VCaP (cell line): ENCODE measurements around the gene NT5C2.

Experiments used
- H3K27ac ChIP-seq: fragments of 450-650 bp; 2 replicates; pipeline ENCODE4 v1.5.1; 2017
- TF ChIP-seq, protein P1 (sequence below): fragments of 450-650 bp; conservative IDR thresholded peaks from 2 replicates; pipeline ENCODE4 v1.5.1; 2017; ENCODE audit warnings: mild to moderate bottlenecking, moderate library complexity

NT5C2 gene

GRCh38 chr10:103117247-103117646 lies 75.8 kb downstream of the NT5C2 start:
- H3K27ac ChIP-seq = no peak overlapping the region
- TF ChIP-seq, protein P1, sequence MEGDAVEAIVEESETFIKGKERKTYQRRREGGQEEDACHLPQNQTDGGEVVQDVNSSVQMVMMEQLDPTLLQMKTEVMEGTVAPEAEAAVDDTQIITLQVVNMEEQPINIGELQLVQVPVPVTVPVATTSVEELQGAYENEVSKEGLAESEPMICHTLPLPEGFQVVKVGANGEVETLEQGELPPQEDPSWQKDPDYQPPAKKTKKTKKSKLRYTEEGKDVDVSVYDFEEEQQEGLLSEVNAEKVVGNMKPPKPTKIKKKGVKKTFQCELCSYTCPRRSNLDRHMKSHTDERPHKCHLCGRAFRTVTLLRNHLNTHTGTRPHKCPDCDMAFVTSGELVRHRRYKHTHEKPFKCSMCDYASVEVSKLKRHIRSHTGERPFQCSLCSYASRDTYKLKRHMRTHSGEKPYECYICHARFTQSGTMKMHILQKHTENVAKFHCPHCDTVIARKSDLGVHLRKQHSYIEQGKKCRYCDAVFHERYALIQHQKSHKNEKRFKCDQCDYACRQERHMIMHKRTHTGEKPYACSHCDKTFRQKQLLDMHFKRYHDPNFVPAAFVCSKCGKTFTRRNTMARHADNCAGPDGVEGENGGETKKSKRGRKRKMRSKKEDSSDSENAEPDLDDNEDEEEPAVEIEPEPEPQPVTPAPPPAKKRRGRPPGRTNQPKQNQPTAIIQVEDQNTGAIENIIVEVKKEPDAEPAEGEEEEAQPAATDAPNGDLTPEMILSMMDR = no peak

GRCh38 chr10:103114876-103115275 lies 78.2 kb downstream of the NT5C2 start:
- H3K27ac ChIP-seq = no peak overlapping the region
- TF ChIP-seq, protein P1 = no peak

- TF ChIP-seq, protein P1 = no peak
- H3K27ac ChIP-seq = peak overlapping the region; percentile 7; the same call in 1 of the 2 replicates
These were observed 80.9 kb downstream of the NT5C2 start for GRCh38 chr10:103111918-103112877.

- TF ChIP-seq, protein P1 = no peak
- H3K27ac ChIP-seq = peak overlapping the region; percentile 7; the same call in 1 of the 2 replicates
These were observed 81.8 kb downstream of the NT5C2 start for GRCh38 chr10:103111031-103111917.

DNA sequence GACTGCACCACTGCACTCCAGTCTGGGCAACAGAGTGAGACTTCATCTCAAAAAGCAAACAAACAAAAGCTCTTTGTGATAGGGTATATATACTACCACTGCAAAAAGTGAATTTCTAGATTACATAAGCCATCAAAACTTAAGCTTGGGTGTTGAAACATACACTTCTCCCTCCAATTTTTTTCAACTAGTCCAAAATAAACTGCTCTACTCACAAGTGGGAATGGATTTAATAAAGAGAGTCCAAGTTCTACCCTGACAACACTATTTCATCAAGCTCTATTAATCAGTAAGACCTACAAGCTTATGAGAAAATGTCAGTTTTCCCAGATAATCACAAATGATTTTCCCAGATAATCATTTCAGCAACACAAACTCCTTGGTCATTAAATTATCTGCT lies 82.7 kb downstream of the NT5C2 start:
- H3K27ac ChIP-seq = no peak overlapping the region
- TF ChIP-seq, protein P1 = no peak

DNA sequence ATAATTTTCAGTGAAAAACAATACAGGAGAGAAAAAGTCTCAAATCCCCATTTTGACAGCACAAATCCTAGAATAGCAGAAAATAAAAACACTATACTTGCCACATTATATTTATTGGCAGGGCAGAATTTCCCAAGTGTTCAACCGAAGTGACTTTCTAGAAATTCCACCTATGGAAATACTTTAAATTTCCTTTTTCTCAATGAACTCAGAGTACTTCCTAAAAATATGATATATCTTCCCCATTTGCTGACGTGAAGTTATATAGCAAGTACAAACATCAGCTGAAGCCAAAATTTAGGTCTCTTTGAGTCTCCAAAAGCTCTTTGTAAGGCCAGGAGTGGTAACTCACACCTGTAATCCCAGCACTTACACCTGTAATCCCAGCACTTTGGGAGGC lies 83.3 kb downstream of the NT5C2 start:
- TF ChIP-seq, protein P1 = no peak

DNA sequence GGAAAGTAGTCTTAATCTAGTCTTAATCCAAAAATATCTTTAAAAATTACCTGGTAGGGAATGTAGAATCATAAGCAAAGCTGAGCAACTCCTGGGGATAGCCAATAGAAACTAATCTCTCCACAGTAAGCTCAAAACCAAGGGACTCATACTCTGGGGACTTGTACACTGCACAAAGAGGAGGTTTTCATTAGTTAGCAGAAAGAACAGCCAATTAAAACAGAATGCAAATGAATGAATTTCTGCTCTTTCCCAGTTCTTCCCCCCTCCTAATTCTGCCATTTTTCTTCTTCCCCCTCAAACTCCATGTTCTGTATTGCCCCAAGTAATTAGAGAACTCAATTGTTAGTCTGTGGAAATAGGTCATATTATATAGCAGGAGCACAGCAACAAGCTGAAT lies 86.5 kb downstream of the NT5C2 start:
- no peak overlapping the region for H3K27ac ChIP-seq
- TF ChIP-seq, protein P1 = no peak

More for the DNA sequence above, 83.3 kb downstream of the NT5C2 start:
- H3K27ac ChIP-seq = no peak overlapping the region
